Vagina (tissue), 2 donors: ENCODE measurements around the gene INPP5A.

Experiments used
- POLR2A ChIP-seq, 2 donors: fragments of 450-650 bp; IDR thresholded peaks; one replicate each; pipeline ENCODE4 v1.6.1; 2017; ENCODE audit warnings: antibody characterized with exemption in 2 of 2, mild to moderate bottlenecking in 2 of 2, moderate library complexity in 2 of 2
- POLR2AphosphoS5 ChIP-seq, 2 donors: sonication (generic); formaldehyde crosslinking; IDR thresholded peaks; one replicate each; pipeline ENCODE4 v1.9.0; 2017; ENCODE audit warnings: antibody characterized with exemption in 2 of 2, mild to moderate bottlenecking in 2 of 2, low read depth in 1 of 2; ENCODE audit not compliant: insufficient read depth in 1 of 2
- TF ChIP-seq, protein P1 (sequence below), 3 experiments: fragments of 450-650 bp in 2 of 3; fragments of 200-600 bp in 1 of 3; sonication (generic) in 1 of 3; IDR thresholded peaks; one replicate each; pipeline ENCODE4 v1.5.1; 2017 to 2019; ENCODE audit warnings: antibody characterized with exemption in 3 of 3, mild to moderate bottlenecking in 2 of 3, moderate library complexity in 2 of 3

DNA sequence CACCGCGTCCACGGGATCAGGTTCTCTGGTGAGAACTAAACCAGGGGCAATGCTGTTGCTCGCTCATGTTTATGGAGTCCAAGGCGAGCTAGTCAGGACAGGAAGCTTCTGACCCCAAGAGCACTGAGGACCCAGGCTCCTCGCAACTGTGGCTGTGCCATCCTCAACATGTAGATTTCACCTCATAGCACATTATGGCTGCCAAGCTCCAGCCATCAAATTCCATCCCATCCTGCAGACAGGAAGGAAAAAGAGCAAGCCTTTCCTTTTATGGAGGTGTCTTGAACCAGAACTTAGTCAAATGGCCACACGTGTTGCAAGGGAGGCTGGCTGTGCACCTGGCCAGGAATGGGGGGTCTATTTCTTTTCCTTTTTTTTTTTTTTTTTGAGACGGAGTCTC, 264.5 kb downstream of the INPP5A start:
- TF ChIP-seq, protein P1, sequence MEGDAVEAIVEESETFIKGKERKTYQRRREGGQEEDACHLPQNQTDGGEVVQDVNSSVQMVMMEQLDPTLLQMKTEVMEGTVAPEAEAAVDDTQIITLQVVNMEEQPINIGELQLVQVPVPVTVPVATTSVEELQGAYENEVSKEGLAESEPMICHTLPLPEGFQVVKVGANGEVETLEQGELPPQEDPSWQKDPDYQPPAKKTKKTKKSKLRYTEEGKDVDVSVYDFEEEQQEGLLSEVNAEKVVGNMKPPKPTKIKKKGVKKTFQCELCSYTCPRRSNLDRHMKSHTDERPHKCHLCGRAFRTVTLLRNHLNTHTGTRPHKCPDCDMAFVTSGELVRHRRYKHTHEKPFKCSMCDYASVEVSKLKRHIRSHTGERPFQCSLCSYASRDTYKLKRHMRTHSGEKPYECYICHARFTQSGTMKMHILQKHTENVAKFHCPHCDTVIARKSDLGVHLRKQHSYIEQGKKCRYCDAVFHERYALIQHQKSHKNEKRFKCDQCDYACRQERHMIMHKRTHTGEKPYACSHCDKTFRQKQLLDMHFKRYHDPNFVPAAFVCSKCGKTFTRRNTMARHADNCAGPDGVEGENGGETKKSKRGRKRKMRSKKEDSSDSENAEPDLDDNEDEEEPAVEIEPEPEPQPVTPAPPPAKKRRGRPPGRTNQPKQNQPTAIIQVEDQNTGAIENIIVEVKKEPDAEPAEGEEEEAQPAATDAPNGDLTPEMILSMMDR (IDR thresholded peaks at IDR 0.05), result no peak
- TF ChIP-seq POLR2A (IDR thresholded peaks at IDR 0.05) (no peak), POLR2AphosphoS5 (IDR thresholded peaks at IDR 0.05; ENCODE audit: insufficient read depth in 1 of 2, low read depth in 1 of 2) (no peak)
